ENCODE measurements around the gene C1GALT1. TPM values are rescaled to one million over a fixed set of nuclear protein-coding genes. Genes with fewer than 3 reads are reported as not detected.

Gene C1GALT1
- total and polyA plus RNA-seq, 2 donors (not counting 1 experiment from before 2014, with no cell fraction given), result 12.4 to 66.8 TPM

- DNase-seq, result no peak
- peaks cover 95% of the 10 kb centered on the region for H3K79me2 ChIP-seq (ENCODE audit: control insufficient read depth, insufficient read depth, low read length)
- H3K9ac ChIP-seq (ENCODE audit: low read length), result no peak overlapping the region
These were observed 21.6 kb downstream of the C1GALT1 start for GRCh38 chr7:7203813-7204575.

More at GRCh38 chr7:7203813-7204575, 21.6 kb downstream of the C1GALT1 start:
- intact Hi-C loops (cut with micrococcal nuclease), result loop anchor here (2.0 kb wide), 1 partner anchor 45 kb away; no protein-coding TSS in a partner anchor
- peaks cover 26 to 46% of the 10 kb centered on the region in 2 donors for H3K4me1 ChIP-seq (ENCODE audit: control insufficient read depth in 2 of 2, insufficient read depth in 2 of 2, low read length in 2 of 2)
- no peaks in the 10 kb centered on the region for H3K27me3 ChIP-seq (replicated peaks in 1 of 4; ENCODE audit: control extremely low read depth in 1 of 4, control insufficient read depth in 3 of 4, insufficient read depth in 4 of 4, low read length in 3 of 4)
- no peak overlapping the region for H3K4me3 ChIP-seq (ENCODE audit: control extremely low read depth in 1 of 5, extremely low read depth in 1 of 5, insufficient read depth in 1 of 5, low read depth in 2 of 5, low read length in 4 of 5)
- H3K36me3 ChIP-seq (replicated peaks in 1 of 2; ENCODE audit: control extremely low read depth in 1 of 2, control insufficient read depth in 1 of 2, extremely low read depth in 1 of 2, insufficient read depth in 2 of 2, low read length in 1 of 2), result no peaks in the 10 kb centered on the region
- WGBS (ENCODE audit: insufficient coverage), result no CpG with 5 or more reads among the region's 1 CpG
- no peak overlapping the region for H2AFZ ChIP-seq (ENCODE audit: insufficient read depth, low read depth, low read length, poor library complexity, severe bottlenecking)
- Mint-ChIP-seq H3K27ac (peak overlapping the region; percentile 23), H3K9me3 (ENCODE audit: insufficient read depth) (peaks cover 2% of the 10 kb centered on the region), H3K4me3 (peak overlapping the region; percentile 8), H3K27me3 (no peaks in the 10 kb centered on the region), H3K4me1 (peaks cover 75% of the 10 kb centered on the region)
- TF ChIP-seq EZH2 (IDR thresholded peaks at IDR 0.05; ENCODE audit: borderline replicate concordance, insufficient read depth, low read depth, low read length, poor library complexity, severe bottlenecking) (no peak), CTCF (IDR thresholded peaks at IDR 0.05) (no peak)
- peak overlapping the region; percentile 23 for H3K4me2 ChIP-seq (replicated peaks; ENCODE audit: low read depth, low read length, poor library complexity, severe bottlenecking)
- no peaks in the 10 kb centered on the region for H3K9me3 ChIP-seq (ENCODE audit: control extremely low read depth in 1 of 3, control insufficient read depth in 2 of 3, insufficient read depth in 1 of 3, low read length in 2 of 3)
- H3K27ac ChIP-seq (ENCODE audit: low read length in 2 of 2), result peak overlapping the region in 1 of 2 donors; percentile 54
- no peak for ATAC-seq (ENCODE audit: low read depth)
- ChIA-PET CTCF (interaction anchor here (0.8 kb wide), 1 partner anchor 19 kb away, joined by 3 read pairs; no protein-coding TSS in a partner anchor), POLR2A (interaction anchor here (0.7 kb wide), 2 partner anchors 19 to 54 kb away, joined by 4 read pairs; no protein-coding TSS in a partner anchor)
- peaks cover 44% of the 10 kb centered on the region for H4K20me1 ChIP-seq (ENCODE audit: control insufficient read depth, insufficient read depth, low read length, poor library complexity, severe bottlenecking)
